Skeletal muscle cell (primary cell): ENCODE results near the gene CASD1.

Experiments used
- DNase-seq: peaks from one replicate; pipeline ENCODE4 v3.0.0-alpha.2; 2010; ENCODE audit warnings: low read depth
- H3K4me3 ChIP-seq: 2 replicates; pipeline ENCODE4 v1.5.1; 2011; ENCODE audit warnings: low read depth, mild to moderate bottlenecking, control low read depth, low read length, moderate library complexity

The CASD1 gene

DNA sequence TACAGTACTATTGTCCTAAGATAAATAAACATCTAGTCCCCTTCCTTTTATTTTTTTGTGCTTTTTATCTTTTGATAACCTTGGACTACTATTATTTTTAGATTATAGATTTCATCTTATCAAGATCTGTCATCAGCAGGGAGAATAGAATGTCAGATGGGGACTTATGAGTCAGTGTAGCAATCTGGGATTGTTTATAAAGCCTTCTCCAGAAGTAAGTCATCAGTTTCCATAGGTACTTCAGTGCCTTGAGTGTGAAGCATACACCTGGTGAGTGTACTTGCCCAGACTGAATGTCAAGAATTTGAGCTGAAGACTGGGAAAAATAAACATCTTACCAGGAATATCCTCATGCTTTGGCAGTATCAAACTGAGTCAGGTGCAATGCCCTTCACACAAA, 2.1 kb downstream of the CASD1 start:
- no peak for DNase-seq
- H3K4me3 ChIP-seq, result no peak overlapping the region

GRCh38 chr7:94512735-94513564, 3.3 kb downstream of the CASD1 start:
- no peak overlapping the region for H3K4me3 ChIP-seq

GRCh38 chr7:94513565-94513860, 3.9 kb downstream of the CASD1 start:
- DNase-seq, result no peak
- no peak overlapping the region for H3K4me3 ChIP-seq

More at GRCh38 chr7:94512735-94513564, 3.3 kb downstream of the CASD1 start:
- DNase-seq, result no peak

- no peak for DNase-seq
- no peak overlapping the region for H3K4me3 ChIP-seq
Measured at GRCh38 chr7:94514140-94514889, 4.7 kb downstream of the CASD1 start.

DNA sequence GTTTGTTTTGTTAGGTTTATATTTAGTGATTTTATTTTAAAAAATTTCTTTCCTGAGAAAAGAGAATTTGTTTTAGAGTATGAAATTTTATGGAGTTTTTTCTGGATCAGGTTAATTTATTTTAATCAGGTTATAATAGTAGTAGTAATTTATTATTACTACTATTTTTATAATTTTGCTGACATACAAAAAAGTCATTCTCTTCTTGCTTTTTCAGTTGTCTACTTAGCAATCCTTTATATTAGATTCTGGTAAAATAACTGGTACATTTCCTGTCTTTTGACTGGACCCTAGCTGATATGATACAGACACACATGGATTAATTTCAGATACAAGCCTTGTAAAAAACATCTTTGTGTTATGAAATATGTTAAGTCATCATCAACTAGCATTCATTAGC, 5.3 kb downstream of the CASD1 start:
- H3K4me3 ChIP-seq, result no peak overlapping the region

GRCh38 chr7:94525923-94526322, 16.3 kb downstream of the CASD1 start:
- no peak overlapping the region for H3K4me3 ChIP-seq
- DNase-seq, result no peak

More for the DNA sequence above, 5.3 kb downstream of the CASD1 start:
- DNase-seq, result no peak

DNA sequence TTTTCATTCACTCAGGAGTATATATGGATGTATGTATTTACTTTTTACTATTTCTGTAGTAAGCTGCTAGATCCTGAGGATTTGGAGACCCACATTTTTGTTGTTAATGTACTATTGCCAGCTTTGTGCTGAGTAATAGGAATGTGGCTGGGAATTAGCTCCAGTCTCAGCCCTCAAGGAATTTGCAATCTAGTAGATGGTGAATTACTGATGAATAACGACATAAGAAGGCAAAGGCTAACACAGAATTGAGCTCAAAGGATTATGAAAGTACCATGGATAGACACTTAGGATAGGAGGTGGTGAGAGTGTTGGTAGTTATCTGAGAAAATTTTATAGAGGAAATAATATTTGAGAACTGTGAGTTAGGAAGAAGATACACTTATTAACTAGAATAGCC, 19.9 kb downstream of the CASD1 start:
- DNase-seq, result no peak
- H3K4me3 ChIP-seq, result no peak overlapping the region

GRCh38 chr7:94530109-94530508, 20.5 kb downstream of the CASD1 start:
- DNase-seq, result no peak

DNA sequence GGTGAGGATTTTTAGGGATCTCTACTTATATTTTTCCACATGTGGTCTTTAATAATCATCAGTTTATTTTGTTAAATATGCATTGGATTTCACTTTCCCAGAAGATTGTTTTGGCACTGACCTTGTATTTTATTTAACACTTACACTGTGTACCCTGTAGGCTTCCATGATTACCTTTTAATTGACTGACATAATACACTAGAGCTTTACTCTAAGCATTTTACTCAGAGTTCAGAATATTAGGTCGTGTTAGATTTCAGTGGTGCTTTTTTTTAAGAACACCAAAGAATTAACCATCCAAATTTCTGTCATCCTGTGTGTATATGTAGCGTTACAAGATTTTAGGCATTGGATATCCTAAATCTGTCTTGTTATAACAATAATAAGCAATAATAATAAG, 23.1 kb downstream of the CASD1 start:
- H3K4me3 ChIP-seq, result no peak overlapping the region
- DNase-seq, result no peak

More at GRCh38 chr7:94530109-94530508, 20.5 kb downstream of the CASD1 start:
- no peak overlapping the region for H3K4me3 ChIP-seq

DNA sequence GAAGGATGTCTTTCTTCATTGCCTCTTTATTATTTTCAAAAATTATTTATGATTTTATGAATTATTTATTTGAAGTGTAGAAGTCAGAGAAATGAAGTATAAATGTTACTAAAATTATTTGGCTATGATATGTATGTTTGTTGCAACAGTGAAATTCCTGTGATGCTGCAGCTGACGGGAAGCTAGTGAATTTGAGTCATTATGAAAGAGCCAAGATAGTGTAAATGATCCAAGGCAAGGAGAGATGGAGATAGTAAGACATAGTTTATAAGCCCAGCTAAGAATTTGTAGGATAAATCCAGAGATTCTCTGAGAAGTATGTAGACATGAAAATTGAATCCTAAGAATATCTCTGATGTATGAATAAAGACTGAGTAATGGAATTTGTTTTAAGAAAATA, 30.8 kb downstream of the CASD1 start:
- DNase-seq, result no peak
- H3K4me3 ChIP-seq, result no peak overlapping the region

DNA sequence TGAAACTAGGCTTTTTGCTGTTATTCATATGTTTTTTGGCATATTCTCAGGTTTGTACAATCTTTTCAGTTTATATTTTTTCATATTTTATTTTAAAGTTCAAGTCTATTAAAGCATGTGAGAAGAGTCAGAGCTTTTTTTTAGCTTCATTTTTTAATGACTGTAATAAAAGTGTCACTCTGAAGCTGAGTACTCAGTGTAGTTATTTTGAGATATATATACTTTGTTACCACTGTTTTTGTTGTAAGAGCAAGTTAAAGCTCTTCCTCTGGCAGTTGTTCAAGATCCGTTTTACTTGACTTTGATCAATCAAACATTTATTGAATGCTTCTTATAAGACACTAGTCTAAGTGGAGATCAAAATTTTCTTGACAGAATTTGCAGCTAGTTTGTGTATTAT, 37.5 kb downstream of the CASD1 start:
- DNase-seq, result no peak
- no peak overlapping the region for H3K4me3 ChIP-seq

DNA sequence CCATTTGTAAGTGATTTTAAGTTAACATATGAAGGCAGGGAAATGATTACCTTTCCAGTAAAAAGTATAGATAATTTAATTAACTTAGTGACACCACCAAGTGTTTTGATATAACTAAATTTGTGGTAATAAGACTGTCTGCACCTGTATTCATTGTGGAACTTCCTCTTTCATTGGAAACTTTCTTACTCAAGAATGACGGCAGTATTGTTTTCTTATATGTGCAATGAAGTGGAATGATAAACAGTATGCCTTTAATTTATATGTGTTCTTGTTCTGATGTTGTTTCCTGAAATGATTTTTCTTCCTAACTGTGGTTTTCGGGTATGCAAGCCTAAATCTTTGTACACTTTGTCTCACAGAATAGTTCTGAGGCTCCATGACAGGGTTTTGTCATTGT, 46.4 kb downstream of the CASD1 start:
- H3K4me3 ChIP-seq, result no peak overlapping the region
- DNase-seq, result no peak

GRCh38 chr7:94557215-94557614, 47.6 kb downstream of the CASD1 start:
- no peak overlapping the region for H3K4me3 ChIP-seq
- no peak for DNase-seq

DNA sequence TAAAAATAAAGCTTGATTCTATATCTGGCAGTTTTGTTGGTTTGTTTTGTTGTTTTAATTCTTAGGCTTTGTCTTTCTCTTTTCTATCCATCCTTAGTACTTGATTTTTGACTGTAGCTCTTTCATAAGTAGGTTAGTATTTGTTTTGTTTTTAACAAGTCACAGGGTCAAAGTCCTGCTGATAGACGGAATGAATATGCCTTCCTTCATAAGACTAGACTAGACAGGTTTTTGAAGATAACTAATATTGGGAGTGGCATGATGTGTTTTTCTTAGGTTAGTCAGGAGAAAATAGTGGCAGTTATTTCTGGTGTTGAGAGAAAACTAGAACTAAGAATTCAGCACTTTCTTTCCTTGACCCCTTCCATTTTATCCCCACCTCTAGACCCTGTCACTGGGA, 50.4 kb downstream of the CASD1 start:
- DNase-seq, result no peak
- H3K4me3 ChIP-seq, result no peak overlapping the region

DNA sequence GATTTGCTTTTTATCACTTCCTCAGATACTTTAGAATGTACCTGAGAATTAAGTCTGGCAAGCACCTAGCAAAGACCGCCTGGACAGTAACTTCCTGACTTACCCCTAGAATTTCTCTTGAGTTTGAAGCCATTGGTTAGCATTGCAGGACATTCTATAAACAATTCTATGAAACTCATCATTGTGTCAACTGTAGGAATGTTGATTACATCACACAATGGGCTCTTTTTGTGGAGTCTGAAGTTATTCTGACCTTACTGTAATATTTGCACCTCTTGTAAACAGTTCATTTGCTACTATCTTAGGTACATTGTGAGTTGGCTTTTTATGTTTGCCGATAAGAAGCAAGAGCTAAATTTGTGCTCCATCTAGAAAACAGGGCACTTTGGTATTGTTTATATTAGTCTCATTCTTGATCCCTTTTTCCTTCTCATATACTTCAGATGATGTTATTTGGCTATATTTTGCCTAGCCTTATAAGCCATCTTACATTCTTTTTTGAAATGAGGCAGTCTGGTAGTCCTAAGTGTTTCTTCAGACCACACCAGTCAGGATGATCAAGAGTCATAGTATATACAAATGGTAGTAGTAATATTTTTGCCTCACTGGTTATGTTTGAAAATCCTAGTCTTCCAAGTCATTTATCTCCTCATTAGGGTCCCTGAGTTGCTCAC, 52.4 kb downstream of the CASD1 start:
- H3K4me3 ChIP-seq, result no peak overlapping the region
- DNase-seq, result no peak

DNA sequence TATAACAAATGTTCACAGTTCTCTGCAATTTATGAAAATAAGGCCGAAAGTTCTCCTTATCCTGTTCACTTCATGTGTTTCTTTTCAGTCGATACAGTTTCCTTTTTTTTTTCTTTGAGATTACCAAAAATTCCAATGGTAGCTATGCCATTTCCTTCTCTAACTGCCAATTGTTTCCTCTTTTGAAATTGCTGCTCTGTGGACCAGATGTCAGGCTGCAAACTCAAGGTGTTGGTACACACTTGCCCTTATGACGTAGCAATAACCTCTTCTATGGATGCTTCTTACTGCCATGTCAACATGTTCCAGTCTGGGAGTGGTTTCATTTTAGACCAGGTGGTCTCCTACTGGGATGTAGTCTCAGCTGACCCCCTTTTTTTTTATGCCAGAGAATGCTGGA, 52.9 kb downstream of the CASD1 start:
- H3K4me3 ChIP-seq, result no peak overlapping the region

GRCh38 chr7:94565247-94565894, 55.8 kb downstream of the CASD1 start:
- DNase-seq, result no peak
- H3K4me3 ChIP-seq, result no peak overlapping the region

More for the DNA sequence above, 52.9 kb downstream of the CASD1 start:
- no peak for DNase-seq

GRCh38 chr7:94567396-94567795, 57.8 kb downstream of the CASD1 start:
- no peak for DNase-seq
- no peak overlapping the region for H3K4me3 ChIP-seq

GRCh38 chr7:94571816-94572215, 62.2 kb downstream of the CASD1 start:
- H3K4me3 ChIP-seq, result no peak overlapping the region
- DNase-seq, result no peak

GRCh38 chr7:94575646-94576045, 66.0 kb downstream of the CASD1 start:
- no peak for DNase-seq
- H3K4me3 ChIP-seq, result no peak overlapping the region
